Measurements from ENCODE around the gene AUTS2.
"Not testable (repeated sequence)": the region's sequence is repeated elsewhere in the genome, so short reads cannot be mapped to it uniquely, and the experiment has no call there.

The AUTS2 gene

GRCh38 chr7:70786076-70786475 lies 1187.8 kb downstream of the AUTS2 start:
- DNase-seq = no peak

GRCh38 chr7:70787286-70787685 lies 1189.0 kb downstream of the AUTS2 start:
- no peak for DNase-seq

GRCh38 chr7:70787771-70788170 lies 1189.5 kb downstream of the AUTS2 start:
- DNase-seq = no peak

GRCh38 chr7:70788276-70788675 lies 1190.0 kb downstream of the AUTS2 start:
- DNase-seq = no peak

GRCh38 chr7:70789481-70790214 lies 1191.4 kb downstream of the AUTS2 start:
- no peak for DNase-seq

GRCh38 chr7:70790215-70791073 lies 1192.2 kb downstream of the AUTS2 start:
- DNase-seq = no peak

GRCh38 chr7:70791341-70791740 lies 1193.1 kb downstream of the AUTS2 start:
- no peak for DNase-seq

GRCh38 chr7:70793060-70793459 lies 1194.8 kb downstream of the AUTS2 start:
- no peak for DNase-seq

GRCh38 chr7:70793821-70794220 lies 1195.5 kb downstream of the AUTS2 start:
- DNase-seq = no peak

- no peak for DNase-seq
Observed at GRCh38 chr7:70794962-70795361, 1196.7 kb downstream of the AUTS2 start.

- DNase-seq = no peak
Observed at GRCh38 chr7:70795948-70796347, 1197.7 kb downstream of the AUTS2 start.

GRCh38 chr7:70797109-70797514 lies 1198.8 kb downstream of the AUTS2 start:
- DNase-seq = no peak

- no peak for DNase-seq
Observed at GRCh38 chr7:70799841-70800405, 1201.6 kb downstream of the AUTS2 start.

GRCh38 chr7:70805360-70805759 lies 1207.1 kb downstream of the AUTS2 start:
- DNase-seq = no peak

- DNase-seq = no peak
Observed at GRCh38 chr7:70807650-70808049, 1209.4 kb downstream of the AUTS2 start.

- DNase-seq = no peak
Observed at GRCh38 chr7:70808876-70809275, 1210.6 kb downstream of the AUTS2 start.

GRCh38 chr7:70810558-70811139 lies 1212.4 kb downstream of the AUTS2 start:
- DNase-seq = no peak

- DNase-seq = no peak
Observed at GRCh38 chr7:70812511-70812910, 1214.2 kb downstream of the AUTS2 start.

- not testable (repeated sequence) for DNase-seq
Observed at GRCh38 chr7:70822490-70822889, 1224.2 kb downstream of the AUTS2 start.

GRCh38 chr7:70829221-70830059 lies 1231.2 kb downstream of the AUTS2 start:
- no peak for DNase-seq

- DNase-seq = no peak
Observed at GRCh38 chr7:70830060-70830395, 1231.8 kb downstream of the AUTS2 start.

- no peak for DNase-seq
Observed at GRCh38 chr7:70830426-70830825, 1232.2 kb downstream of the AUTS2 start.

- DNase-seq = no peak
Observed at GRCh38 chr7:70833726-70834125, 1235.5 kb downstream of the AUTS2 start.

All from NCI-H510A (cell line).